Astrocyte (in vitro differentiated cells and primary cell): Measurements from ENCODE around the gene RALGPS1.

Source experiments
- CTCF ChIP-seq: IDR thresholded peaks from 2 replicates; pipeline ENCODE4 v1.5.1; 2011; ENCODE audit warnings: low read depth, mild to moderate bottlenecking, inconsistent platforms, low read length, moderate library complexity; ENCODE audit not compliant: insufficient read depth
- EZH2 ChIP-seq: IDR thresholded peaks from 2 replicates; pipeline ENCODE4 v1.6.1; 2012; ENCODE audit warnings: mild to moderate bottlenecking, low read length, inconsistent platforms; ENCODE audit not compliant: insufficient read depth

GRCh38 chr9:127045148-127045547 lies 130.6 kb downstream of the RALGPS1 start:
- no peak for TF ChIP-seq CTCF
- no peak for TF ChIP-seq EZH2
